Stimulated activated CD8-positive, alpha-beta memory T cell treated with anti-CD3 and anti-CD28 coated beads, Interleukin-2, amount 100 ng/mL, for 48 hours (primary cell): ENCODE data around the gene PPP2R1B.

Experiments
- DNase-seq, 2 donors: peaks; one replicate each; pipeline ENCODE4 v3.0.0-alpha.2; 2020; ENCODE audit warnings: low read depth in 2 of 2

Gene PPP2R1B

DNA sequence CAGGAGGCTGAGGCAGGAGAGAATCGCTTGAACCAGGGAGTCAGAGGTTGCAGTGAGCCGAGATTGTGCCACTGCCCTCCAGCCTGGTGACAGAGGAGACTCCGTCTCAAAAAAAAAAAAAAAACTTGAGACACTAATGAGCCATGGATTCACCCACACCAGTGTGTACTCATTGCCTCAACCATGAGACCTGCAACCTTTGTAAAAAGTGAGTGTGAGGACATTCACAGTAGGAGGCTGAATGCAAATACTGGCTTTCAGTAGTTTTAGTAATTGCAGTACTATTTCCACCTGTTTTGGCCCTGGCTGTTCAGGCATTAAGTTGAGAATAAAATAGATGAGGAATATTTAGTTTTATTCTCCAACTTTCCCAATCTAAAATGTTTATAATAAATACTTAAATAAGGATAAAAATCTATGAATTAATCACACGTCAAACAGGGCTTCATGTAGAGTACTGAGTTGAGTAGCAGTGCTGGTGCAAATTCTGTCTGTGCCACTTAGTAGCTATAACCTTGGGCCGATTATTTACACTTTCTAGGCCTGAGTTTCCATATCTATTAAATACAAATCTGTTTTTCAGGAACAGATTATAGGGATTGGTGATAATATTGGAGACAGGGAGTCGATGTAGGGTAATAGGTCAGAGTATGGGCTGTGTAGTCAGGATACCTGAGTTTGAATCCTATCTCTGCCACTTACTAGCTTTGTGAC lies 72.8 kb downstream of the PPP2R1B start:
- DNase-seq = no peak

DNA sequence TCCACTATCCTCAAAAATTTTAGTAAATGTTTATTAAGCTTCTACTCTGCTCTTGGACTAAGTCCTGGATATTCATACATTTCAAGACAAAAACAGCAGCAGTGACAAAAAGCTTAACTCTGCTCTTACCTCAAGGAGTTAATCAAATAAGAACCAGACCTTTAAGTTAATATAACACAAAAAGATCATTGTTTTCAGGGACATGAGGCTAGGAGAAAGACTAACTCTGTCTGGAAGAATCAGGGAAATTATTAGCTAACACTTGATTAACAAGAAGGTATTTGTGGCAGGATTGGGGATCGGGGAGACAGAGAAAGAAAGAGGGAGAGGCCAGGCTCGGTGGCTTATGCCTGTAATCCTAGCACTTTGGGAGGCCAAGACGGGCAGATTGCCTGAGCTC lies 74.4 kb downstream of the PPP2R1B start:
- DNase-seq = no peak

DNA sequence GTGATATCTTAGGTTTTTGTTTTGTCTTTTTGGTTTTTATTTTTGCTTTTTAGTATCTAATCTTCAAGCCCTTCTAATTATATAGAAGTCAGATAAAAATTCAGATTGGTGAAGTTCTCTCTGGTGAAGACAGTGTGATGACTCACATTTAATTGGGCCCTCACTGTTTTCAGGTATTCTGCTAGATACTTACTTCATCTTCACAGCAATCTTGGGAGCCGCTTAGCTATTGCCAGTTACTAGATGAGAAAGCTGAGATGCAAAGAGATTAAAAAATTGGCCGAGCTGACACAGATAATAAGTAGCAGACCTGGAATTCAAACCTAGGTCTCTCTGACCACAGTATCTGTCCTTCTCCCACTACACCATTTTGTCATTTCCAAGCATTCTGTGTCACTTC lies 75.0 kb downstream of the PPP2R1B start:
- no peak for DNase-seq

GRCh38 chr11:111688013-111688412 lies 78.2 kb downstream of the PPP2R1B start:
- DNase-seq = no peak

DNA sequence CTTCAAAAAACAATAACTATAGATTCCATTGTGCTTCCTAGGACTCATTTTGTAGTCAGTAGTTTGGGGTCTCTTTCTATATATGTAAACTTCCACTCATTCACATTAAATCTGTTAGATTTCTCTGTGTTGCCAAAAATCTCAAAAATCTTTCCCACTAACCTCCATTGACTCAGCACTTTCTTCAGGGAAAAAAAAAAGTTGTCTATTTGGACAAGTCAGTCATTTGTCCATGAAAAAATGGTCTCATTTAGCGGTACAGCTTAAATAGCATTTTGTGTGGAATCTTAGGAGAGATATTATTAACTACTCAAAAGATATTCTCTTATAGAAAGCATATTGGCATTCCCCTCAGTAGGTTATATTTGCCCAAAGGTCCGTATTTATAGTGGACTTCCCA lies 81.9 kb downstream of the PPP2R1B start:
- no peak for DNase-seq

- no peak for DNase-seq
These were observed 82.4 kb downstream of the PPP2R1B start for GRCh38 chr11:111683806-111684205.

DNA sequence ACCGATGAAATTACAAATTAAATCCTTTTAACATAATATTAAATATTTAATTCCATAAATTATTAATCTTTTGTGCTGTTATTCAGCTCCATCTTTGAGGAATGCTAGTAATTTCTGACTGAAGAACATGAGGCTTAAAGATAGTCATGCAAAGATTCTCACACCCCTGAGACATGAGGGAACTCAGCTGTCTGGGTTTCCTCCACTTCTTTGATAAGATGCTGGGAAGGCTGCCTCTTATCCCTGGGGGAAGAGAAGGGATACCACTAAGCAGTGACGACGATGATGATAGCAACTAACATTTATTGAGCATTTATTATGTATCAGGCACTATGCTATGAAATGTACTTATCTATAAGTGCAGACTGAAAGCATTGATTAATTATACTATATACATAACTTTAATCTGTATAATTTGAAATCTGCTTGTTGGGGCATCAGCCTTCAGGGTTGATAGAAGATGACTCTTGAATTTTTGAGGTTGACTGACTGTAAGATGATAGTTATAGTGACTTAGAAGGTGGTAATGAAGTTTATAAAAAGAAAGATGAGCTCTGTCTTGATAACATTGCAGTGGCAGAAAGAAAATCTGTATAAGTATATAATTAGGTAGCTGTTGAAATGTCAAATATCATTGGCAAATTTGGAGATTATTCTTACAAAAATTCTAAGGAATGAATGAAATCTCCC lies 85.6 kb downstream of the PPP2R1B start:
- no peak for DNase-seq
